HTR-8/SVneo (cell line): ENCODE data around the gene MMRN2.
"Not testable (repeated sequence)": the region's sequence is repeated elsewhere in the genome, so short reads cannot be mapped to it uniquely, and the experiment has no call there.

Experiments used
- DNase-seq: peaks from one replicate; pipeline ENCODE4 v3.0.0; 2011; ENCODE audit warnings: low spot score, mixed read lengths; ENCODE audit not compliant: insufficient read length
- FAIRE-seq: peaks from 2 replicates; lab custom pipeline; 2011; peaks lifted over from hg19 to GRCh38; lab: Jason Lieb, UNC

MMRN2 gene

GRCh38 chr10:86958116-86958900, 893 bp upstream of the MMRN2 start, which contains the start of gene SNCG:
TSS of gene SNCG (plus strand) at chr10:86958599. CDS start at chr10:86958698, 99 bp downstream.
- DNase-seq = no peak
- FAIRE-seq = peak; percentile 62

- DNase-seq (no peak), FAIRE-seq (no peak)
These were observed 467 bp downstream of the MMRN2 start for GRCh38 chr10:86956848-86957448.

- DNase-seq = no peak
- FAIRE-seq = no peak
These were observed 1.1 kb downstream of the MMRN2 start for GRCh38 chr10:86956195-86956847.

DNA sequence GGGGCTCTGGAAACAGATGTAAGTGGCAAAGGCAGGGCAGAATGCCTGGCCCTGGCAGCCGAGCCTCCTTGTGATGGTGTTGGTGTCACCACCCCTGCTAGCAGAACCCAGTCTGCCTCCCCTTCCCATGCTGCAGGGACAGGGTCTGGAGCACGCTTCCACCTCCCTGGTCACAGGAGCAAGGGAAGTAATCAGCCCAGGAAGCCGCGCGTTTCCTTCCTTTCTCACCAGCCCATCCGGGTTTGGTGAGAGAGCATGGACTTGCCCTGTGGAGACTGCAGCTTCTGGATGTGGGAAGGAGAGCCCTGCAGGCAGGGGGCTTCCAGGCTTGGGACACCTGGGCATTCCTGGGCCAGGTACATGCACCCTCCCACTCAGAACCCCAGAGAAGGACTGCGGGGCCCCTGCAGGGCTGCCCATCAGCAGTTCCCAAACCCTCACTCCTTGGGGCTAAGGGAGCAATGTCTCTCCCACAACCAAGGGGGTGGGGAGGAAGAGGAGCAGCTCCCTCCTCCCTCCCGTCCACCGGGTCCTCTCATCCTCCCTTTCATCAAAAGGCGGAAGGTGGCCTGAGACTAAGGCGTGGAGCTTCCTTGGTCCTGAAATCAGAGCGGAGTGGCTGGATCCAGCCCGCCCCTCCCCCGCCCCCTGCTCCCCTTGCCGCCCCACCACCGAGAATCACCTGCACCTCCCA, 1.8 kb downstream of the MMRN2 start:
- DNase-seq (no peak), FAIRE-seq (no peak)

- DNase-seq (no peak), FAIRE-seq (no peak)
These were observed 2.5 kb downstream of the MMRN2 start for GRCh38 chr10:86954681-86955500.

DNA sequence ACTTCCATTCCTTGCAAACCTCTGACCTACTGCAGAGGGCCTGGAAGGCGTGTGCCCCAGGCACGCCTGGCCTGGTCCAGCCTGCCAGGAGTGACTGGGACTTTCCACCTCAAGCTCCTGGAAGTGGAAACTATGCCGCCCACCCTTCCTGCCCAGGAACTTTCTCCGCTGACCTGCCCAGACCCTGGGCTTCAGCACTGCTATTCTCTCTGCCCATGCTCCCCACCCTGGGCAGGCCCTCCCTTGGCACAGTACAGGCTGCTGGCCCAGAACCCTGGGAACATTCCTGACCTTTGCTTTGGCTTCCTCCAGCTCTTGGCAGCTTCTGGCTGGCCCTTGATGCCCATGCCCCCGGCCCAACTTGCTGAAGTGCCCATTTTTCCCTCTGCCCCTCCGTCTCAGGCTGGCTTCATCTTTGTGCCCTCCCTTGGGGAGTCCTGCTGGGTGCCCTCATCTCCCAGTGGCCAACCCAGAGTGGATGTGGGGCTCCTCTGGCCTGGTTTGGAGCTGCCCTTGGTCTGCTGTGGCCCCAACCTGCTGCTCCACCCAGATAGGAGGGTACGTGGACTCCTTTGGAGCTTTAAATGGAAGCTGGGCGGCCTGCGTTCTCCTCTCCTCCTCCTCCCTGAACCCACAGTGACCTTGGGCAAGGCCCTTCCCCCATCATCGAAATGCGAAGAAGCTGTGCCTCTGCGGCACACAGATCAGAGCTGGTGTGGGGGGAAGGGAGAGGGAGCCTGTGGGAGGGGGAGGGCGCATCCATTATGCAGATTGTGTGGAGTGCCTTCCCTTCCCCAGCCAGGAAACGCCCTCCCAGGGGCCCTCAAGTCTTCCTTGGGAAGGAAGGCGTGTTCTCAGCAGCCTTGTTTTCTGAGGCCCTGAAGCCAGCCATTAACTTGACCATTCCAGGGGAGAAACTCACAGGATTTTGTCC, 3.4 kb downstream of the MMRN2 start:
- no peak for FAIRE-seq
- DNase-seq = no peak

GRCh38 chr10:86952697-86953096, 4.7 kb downstream of the MMRN2 start:
- not testable (repeated sequence) for FAIRE-seq, DNase-seq

DNA sequence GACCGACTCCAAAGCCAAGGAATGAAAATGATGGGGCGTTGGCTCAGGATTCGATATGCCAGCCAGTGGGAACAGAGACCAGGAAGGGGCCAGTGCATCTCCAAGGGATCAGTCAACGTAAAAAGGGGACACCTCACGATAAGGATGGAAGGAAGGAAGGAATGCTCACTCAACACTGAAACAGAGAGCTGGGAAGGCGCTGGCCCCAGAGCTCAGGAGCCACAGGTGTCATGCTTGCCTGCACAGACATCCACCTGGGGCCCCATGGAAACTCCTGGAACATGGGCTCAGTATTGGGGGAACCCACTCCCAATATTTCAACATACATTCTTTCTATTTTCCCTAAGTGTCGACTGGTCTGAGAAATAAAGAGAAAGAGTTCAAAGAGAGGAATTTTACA, 5.3 kb downstream of the MMRN2 start:
- FAIRE-seq (no peak), DNase-seq (no peak)

DNA sequence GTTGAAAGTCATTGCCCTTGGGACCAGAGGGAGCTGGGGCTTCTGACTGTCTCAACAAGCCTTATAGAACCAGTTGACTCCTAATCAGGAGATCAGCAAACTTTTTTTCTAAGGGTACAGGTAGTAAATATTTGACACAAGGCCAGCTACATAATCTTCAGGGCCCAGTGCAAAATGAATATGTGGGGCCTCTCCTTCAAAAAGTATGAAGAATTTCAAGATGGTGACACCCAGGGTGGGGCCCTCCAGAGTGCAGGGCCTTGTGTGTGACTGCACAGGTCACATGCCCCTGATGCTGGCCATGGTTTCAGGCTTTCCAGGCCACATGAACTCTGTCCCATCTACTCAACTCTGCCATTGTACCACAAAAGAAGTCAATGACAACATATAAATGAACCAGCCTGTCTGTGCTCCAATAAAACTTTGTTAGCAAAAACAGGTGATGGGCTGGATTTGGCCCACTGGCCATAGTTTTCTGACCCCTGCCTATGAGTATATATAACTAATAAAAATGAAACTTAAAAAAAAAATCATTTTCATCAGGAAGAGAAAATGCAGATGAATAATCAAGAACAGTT, 6.1 kb downstream of the MMRN2 start:
- FAIRE-seq (no peak), DNase-seq (no peak)

DNA sequence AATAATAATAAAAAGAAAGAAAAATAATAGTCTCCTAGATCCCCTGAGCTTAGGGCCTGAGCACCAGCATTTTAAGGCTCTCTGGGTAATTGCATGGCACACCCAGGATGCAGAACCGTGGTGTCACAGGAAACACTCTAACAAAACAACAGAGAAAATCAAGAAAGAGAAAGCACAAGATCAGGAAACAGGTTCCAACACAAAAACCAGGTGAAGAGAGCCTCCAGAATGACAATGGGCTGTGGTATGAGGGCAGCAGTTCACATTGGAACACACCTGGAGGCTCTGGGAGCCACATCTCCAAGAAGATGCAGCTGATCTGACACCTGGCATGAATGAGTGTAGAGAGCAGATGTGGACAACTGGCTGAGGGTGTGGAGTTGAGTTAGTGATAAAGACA, 7.1 kb downstream of the MMRN2 start:
- DNase-seq = no peak
- FAIRE-seq = no peak

DNA sequence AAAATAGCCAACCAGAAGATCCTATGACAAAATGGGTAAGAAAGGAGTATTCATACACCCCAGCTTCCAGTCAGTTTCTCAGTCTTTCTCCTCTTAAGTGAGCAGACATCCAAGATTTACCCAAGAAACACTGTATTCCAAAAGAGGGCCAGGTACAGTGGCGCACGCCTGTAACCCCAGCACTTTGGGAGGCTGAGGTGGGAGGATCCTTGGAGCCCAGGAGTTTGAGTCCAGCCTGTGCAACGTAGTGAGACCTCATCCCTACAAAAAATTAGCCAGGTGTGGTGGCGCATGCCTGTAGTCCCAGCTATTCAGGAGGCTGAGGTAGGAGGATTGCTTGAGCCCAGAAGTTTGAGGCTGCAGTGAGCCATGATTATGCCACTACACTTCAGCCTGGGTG, 9.6 kb downstream of the MMRN2 start:
- DNase-seq = not testable (repeated sequence)

DNA sequence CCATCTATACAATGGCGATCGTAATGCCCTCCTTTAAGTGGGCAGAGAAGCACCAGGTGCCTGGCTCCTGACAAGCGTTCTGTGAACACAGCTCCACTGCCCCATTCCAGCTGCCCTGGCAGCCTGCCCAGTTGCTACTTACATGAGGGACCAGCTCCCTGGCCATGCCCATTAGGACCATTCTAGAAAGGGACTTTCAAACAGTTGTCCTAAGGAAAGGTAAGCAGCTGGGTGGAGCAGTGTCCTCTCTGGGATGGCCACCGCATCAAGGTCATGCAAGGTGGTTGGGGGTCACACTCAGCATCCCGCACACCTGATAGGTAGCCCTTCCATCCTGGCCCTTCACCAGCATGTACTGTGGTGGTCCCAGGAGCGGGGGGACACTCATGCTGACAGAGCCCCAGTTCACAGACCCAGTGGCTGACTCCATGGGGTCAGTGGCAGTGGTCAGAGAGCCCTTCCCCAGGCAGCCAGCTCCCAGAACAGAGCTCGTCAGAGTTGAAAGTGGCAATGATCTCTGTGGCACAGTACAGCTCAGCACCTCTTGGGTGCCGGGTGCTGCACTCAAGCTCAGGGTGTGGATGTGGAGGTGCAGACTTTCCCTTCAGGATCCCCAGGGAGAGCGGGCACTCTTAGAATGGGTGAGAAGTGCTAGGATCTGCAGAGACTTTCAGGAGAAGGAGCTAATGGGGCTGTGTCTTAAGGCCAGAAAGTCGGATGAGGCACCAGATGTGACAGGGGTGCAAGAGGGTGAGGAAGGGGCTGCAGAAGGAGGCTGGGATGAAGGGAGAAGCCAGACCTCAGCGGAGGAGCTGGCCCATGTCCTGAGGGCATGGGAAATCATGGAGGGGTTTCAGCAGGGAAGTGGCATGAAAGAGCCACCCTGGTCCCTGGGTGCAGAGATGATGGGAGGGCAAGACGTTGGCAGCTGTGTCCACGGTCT, 10.9 kb downstream of the MMRN2 start:
- no peak for FAIRE-seq
- DNase-seq = no peak

More for the DNA sequence above, 9.6 kb downstream of the MMRN2 start:
- not testable (repeated sequence) for FAIRE-seq

GRCh38 chr10:86945361-86946212, 11.8 kb downstream of the MMRN2 start:
- FAIRE-seq = no peak
- DNase-seq = no peak

- DNase-seq = no peak
- no peak for FAIRE-seq
These were observed 12.5 kb downstream of the MMRN2 start for GRCh38 chr10:86944907-86945306.

DNA sequence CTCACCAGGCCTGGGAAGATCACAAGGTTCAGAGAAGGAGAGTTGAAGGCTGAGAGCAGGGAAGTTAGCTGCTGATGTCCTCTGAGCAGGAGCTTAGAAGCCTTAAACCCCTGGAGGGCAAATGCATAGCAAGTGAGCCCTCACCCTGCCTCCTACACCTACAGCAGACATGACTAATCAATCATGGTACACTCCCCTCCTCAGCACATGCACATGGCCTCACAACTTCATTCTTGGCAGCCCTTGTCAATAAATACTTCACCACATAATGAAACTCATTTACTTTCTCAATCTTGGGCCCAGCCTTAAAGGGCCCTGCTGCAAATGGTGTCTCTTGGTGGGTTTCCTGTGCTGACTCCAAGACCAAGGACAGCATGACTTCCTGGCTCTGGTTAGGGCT, 12.9 kb downstream of the MMRN2 start:
- FAIRE-seq (no peak), DNase-seq (no peak)

GRCh38 chr10:86944031-86944419, 13.4 kb downstream of the MMRN2 start:
- DNase-seq = no peak
- FAIRE-seq = peak; percentile 55
